GM18868 (cell line): ENCODE results near the gene PSMD11.
"Not testable (repeated sequence)": the region's sequence is repeated elsewhere in the genome, so short reads cannot be mapped to it uniquely, and the experiment has no call there.

Experiments
- ATAC-seq: cut with Tn5 transposase; IDR thresholded peaks from one replicate; pipeline ENCODE4 v1.9.1; 2021; ENCODE audit warnings: mild to moderate bottlenecking, moderate library complexity; ENCODE audit not compliant: unreplicated experiment

Gene PSMD11

GRCh38 chr17:32444301-32445073, at the start of gene PSMD11:
Gene PSMD11, plus strand, starts transcription at chr17:32444510. Its CDS starts 14 bp downstream, at chr17:32444524.
- peak; percentile 92 for ATAC-seq

- ATAC-seq: no peak
Observed at GRCh38 chr17:32396343-32396742, 48.0 kb upstream of the PSMD11 start.

GRCh38 chr17:32398946-32399345, 45.4 kb upstream of the PSMD11 start:
- ATAC-seq: no peak

- not testable (repeated sequence) for ATAC-seq
Observed at GRCh38 chr17:32410085-32410484, 34.2 kb upstream of the PSMD11 start.

GRCh38 chr17:32426894-32427293, 17.4 kb upstream of the PSMD11 start:
- ATAC-seq: no peak

GRCh38 chr17:32429598-32429997, 14.7 kb upstream of the PSMD11 start:
- no peak for ATAC-seq

GRCh38 chr17:32440722-32441121, 3.6 kb upstream of the PSMD11 start:
- ATAC-seq: no peak

- ATAC-seq: no peak
Observed at GRCh38 chr17:32441886-32442285, 2.4 kb upstream of the PSMD11 start.

- no peak for ATAC-seq
Observed at GRCh38 chr17:32443827-32444300, 446 bp upstream of the PSMD11 start.

GRCh38 chr17:32445074-32445415, 735 bp downstream of the PSMD11 start:
- no peak for ATAC-seq

GRCh38 chr17:32445497-32445896, 1.2 kb downstream of the PSMD11 start:
- no peak for ATAC-seq

GRCh38 chr17:32445971-32446370, 1.7 kb downstream of the PSMD11 start:
- ATAC-seq: no peak

- no peak for ATAC-seq
Observed at GRCh38 chr17:32446949-32447348, 2.6 kb downstream of the PSMD11 start.

- no peak for ATAC-seq
Observed at GRCh38 chr17:32449963-32450362, 5.7 kb downstream of the PSMD11 start.

- ATAC-seq: not testable (repeated sequence)
Observed at GRCh38 chr17:32450379-32450778, 6.1 kb downstream of the PSMD11 start.

GRCh38 chr17:32451879-32452278, 7.6 kb downstream of the PSMD11 start:
- no peak for ATAC-seq

- ATAC-seq: no peak
Observed at GRCh38 chr17:32452281-32452680, 8.0 kb downstream of the PSMD11 start.

GRCh38 chr17:32453370-32453769, 9.1 kb downstream of the PSMD11 start:
- no peak for ATAC-seq

GRCh38 chr17:32458371-32458770, 14.1 kb downstream of the PSMD11 start:
- no peak for ATAC-seq

- ATAC-seq: no peak
Observed at GRCh38 chr17:32460054-32460453, 15.7 kb downstream of the PSMD11 start.

GRCh38 chr17:32461498-32461852, 17.2 kb downstream of the PSMD11 start:
- ATAC-seq: no peak

GRCh38 chr17:32461853-32462617, 17.7 kb downstream of the PSMD11 start:
- ATAC-seq: no peak
